OCI-LY3 (cell line): ENCODE results near the gene CAT.

Experiments used
- EZH2phosphoT487 ChIP-seq: fragments of 200-600 bp; shearing (Covaris generic); IDR thresholded peaks from 2 replicates; pipeline ENCODE4 v1.6.1; 2018; ENCODE audit warnings: antibody characterized with exemption, mixed run types, low read depth
- TF ChIP-seq, protein P1 (sequence below): fragments of 200-600, 300-600 bp; sonication (generic); IDR thresholded peaks from 2 replicates; pipeline ENCODE4 v1.5.1; 2014; ENCODE audit warnings: antibody characterized with exemption, low read length, low read depth

DNA sequence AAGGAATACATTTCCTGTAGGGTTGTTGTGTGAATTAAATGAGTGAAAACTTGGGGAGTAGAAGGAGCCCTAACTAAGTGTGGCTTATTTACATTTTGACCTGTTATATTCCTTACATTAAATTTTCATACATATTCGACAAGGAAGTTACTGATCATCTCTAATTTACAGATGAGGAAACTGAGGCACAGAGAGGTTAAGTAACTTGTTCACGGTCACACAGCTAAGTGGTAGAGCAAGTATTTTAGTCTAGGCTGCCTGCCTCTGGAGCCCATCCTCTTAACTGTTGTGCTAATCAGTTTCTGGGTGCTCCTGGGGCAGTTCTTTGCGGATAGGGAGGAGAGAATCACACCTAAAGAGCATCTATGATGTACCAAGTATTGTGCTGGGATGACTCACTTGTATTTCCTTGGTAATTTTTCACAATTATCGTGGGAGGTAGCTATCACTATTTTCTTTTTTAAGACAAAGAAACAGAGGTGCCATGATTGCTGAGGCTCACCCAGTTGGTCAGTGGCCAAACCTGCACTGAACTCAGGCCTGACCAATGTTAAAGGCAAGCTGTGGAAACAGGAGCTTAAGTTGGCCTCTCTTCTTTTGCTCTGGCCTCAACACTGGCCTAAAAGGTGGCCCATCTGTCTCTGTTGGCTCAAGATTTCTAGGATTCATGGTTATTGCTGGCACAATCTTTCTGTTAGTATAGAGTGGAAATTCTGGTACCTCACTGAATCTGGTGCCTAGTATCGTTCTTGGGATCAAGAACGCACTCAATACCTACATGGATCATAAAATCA is 77.7 kb downstream of the CAT start:
- TF ChIP-seq, protein P1, sequence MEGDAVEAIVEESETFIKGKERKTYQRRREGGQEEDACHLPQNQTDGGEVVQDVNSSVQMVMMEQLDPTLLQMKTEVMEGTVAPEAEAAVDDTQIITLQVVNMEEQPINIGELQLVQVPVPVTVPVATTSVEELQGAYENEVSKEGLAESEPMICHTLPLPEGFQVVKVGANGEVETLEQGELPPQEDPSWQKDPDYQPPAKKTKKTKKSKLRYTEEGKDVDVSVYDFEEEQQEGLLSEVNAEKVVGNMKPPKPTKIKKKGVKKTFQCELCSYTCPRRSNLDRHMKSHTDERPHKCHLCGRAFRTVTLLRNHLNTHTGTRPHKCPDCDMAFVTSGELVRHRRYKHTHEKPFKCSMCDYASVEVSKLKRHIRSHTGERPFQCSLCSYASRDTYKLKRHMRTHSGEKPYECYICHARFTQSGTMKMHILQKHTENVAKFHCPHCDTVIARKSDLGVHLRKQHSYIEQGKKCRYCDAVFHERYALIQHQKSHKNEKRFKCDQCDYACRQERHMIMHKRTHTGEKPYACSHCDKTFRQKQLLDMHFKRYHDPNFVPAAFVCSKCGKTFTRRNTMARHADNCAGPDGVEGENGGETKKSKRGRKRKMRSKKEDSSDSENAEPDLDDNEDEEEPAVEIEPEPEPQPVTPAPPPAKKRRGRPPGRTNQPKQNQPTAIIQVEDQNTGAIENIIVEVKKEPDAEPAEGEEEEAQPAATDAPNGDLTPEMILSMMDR = no peak
- no peak for TF ChIP-seq EZH2phosphoT487
